ENCODE data around the gene TUBE1. TPM values are rescaled to one million over a fixed set of nuclear protein-coding genes. Genes with fewer than 3 reads are reported as not detected.

The TUBE1 gene
- total RNA-seq, 1 experiment from 2014 or later = 42.5 TPM

DNA sequence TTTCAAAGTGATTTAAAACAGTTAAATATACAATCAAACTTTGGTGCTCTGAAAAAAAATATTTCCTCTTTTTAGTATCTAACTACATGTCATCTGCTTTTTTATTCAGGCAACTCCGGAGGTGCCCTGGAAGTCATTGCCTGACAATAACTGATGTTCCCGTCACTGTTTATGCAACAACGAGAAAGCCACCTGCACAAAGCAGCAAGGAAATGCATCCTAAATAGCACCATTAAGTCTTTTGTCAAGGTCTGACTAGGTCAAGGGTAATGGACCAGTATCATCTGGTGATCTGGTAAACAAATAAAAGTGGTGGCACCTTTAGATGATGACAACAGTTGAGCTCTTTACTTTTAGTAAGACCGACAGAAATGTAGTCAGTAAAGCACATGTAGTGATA lies 13.3 kb upstream of the TUBE1 start (continued):
- TF ChIP-seq REST (IDR thresholded peaks at IDR 0.05; ENCODE audit: low read depth) (no peak), CEBPB (IDR thresholded peaks at IDR 0.05; ENCODE audit: low read depth) (no peak), CTCF (IDR thresholded peaks at IDR 0.05 in 2 of 3, conservative IDR thresholded peaks at IDR 0.05 in 1 of 3; ENCODE audit: borderline replicate concordance in 1 of 3, insufficient read depth in 1 of 3, low read depth in 2 of 3, low read length in 2 of 3) (no peak), EGR1 (IDR thresholded peaks at IDR 0.05; ENCODE audit: low read depth) (no peak), TCF7L2 (IDR thresholded peaks at IDR 0.05; ENCODE audit: borderline replicate concordance, extremely low read depth, insufficient read depth, insufficient read length) (no peak)

GRCh38 chr6:112096901-112097300 lies 9.6 kb upstream of the TUBE1 start:
- Histone ChIP-seq H3K9me3 (ENCODE audit: control insufficient read depth in 1 of 2, insufficient read depth in 1 of 2, low read depth in 1 of 2, low read length in 2 of 2) (no peaks in the 10 kb centered on the region), H3K9ac (ENCODE audit: low read length) (no peak overlapping the region), H3K4me1 (ENCODE audit: control insufficient read depth in 1 of 2, insufficient read depth in 2 of 2, low read length in 2 of 2) (no peaks in the 10 kb centered on the region), H3K36me3 (ENCODE audit: control insufficient read depth in 1 of 2, insufficient read depth in 2 of 2, low read length in 2 of 2) (no peaks in the 10 kb centered on the region), H3K4me2 (ENCODE audit: low read length) (no peak overlapping the region), H4K20me1 (ENCODE audit: insufficient read depth) (no peaks in the 10 kb centered on the region), H3K9me2 (ENCODE audit: insufficient read depth) (no peaks in the 10 kb centered on the region), H2AFZ (ENCODE audit: low read depth, low read length, poor library complexity, severe bottlenecking) (no peak overlapping the region), H3K79me2 (ENCODE audit: insufficient read depth, low read length) (no peaks in the 10 kb centered on the region), H3K4me3 (replicated peaks in 1 of 2; ENCODE audit: low read depth in 1 of 2, low read length in 2 of 2) (no peak overlapping the region), H3K27me3 (ENCODE audit: insufficient read depth, low read length) (no peaks in the 10 kb centered on the region), H3K27ac (ENCODE audit: low read depth, low read length) (no peak overlapping the region)
- no peak for TF ChIP-seq EGR1 (IDR thresholded peaks at IDR 0.05; ENCODE audit: low read depth)
- ChIA-PET RAD21 (ENCODE audit: low non-redundant PET in 1 of 2, low total read pairs in 2 of 2, uncharacterized antibody in 2 of 2, unreplicated experiment in 2 of 2) (no interaction called here), CTCF (no interaction called here), POLR2A (interaction anchor here (1.4 kb wide), 1 partner anchor 10 kb away, joined by 3 read pairs; the partner anchor contains the start of genes FAM229B and TUBE1)
- DNase-seq (ENCODE audit: low read depth, low spot score) (no peak), ATAC-seq (no peak)
- no TSS peak for BruUV-seq (replicated peaks)
- intact Hi-C loops (cut with micrococcal nuclease) = no loop called here

All from HCT116 (cell line).